RCC 7860 (cell line): ENCODE results near the gene FAH.
A peak's percentile ranks its signal among the peaks of the same experiment; 100 is the strongest.

ENCODE experiments used
- DNase-seq: peaks from one replicate; pipeline ENCODE4 v3.0.0-alpha.2; 2015; ENCODE audit warnings: low spot score
- FAIRE-seq: peaks from 2 replicates; lab custom pipeline; 2012; peaks lifted over from hg19 to GRCh38; lab: Jason Lieb, UNC

The FAH gene

GRCh38 chr15:80228959-80229610, 76.3 kb downstream of the FAH start:
- FAIRE-seq (peak; percentile 30), DNase-seq (peak; percentile 54)

GRCh38 chr15:80231371-80231770, 78.6 kb downstream of the FAH start:
- no peak for FAIRE-seq
- DNase-seq: no peak

GRCh38 chr15:80233581-80233980, 80.8 kb downstream of the FAH start:
- no peak for FAIRE-seq
- no peak for DNase-seq

- no peak for FAIRE-seq
- no peak for DNase-seq
Measured at GRCh38 chr15:80234883-80235282, 82.1 kb downstream of the FAH start.
